ENCODE data around the gene WHRN. TPM values are rescaled to one million over a fixed set of nuclear protein-coding genes. Genes with fewer than 3 reads are reported as not detected.

WHRN gene
- total RNA-seq, 1 experiment from 2014 or later = 19.8 TPM

GRCh38 chr9:114460513-114461199, 44.6 kb downstream of the WHRN start:
- Histone ChIP-seq H3K79me2 (ENCODE audit: low read depth) (no peaks in the 10 kb centered on the region), H3K4me1 (replicated peaks; ENCODE audit: insufficient read depth) (no peaks in the 10 kb centered on the region), H3K9me2 (ENCODE audit: insufficient read depth) (no peaks in the 10 kb centered on the region), H3K9me3 (ENCODE audit: insufficient read depth, low read depth) (no peaks in the 10 kb centered on the region), H4K20me1 (ENCODE audit: insufficient read depth) (no peaks in the 10 kb centered on the region), H3F3A (ENCODE audit: insufficient read depth, low read depth) (no peaks in the 10 kb centered on the region), H2AFZ (no peak overlapping the region), H3K4me3 (no peak overlapping the region), H3K4me2 (no peak overlapping the region), H3K27ac (no peak overlapping the region), H3K36me3 (ENCODE audit: low read depth) (no peaks in the 10 kb centered on the region), H3K27me3 (ENCODE audit: insufficient read depth, low read depth) (no peaks in the 10 kb centered on the region)
- TF ChIP-seq CTCF (conservative IDR thresholded peaks at IDR 0.05) (no peak), EZH2 (IDR thresholded peaks at IDR 0.05; ENCODE audit: low read depth) (no peak)
- ChIA-PET POLR2A (ENCODE audit: unreplicated experiment) (no interaction called here), CTCF (no interaction called here)
- DNase-seq = no peak
- intact Hi-C loops (cut with micrococcal nuclease; ENCODE audit: unreplicated experiment) = no loop called here
- no TSS peak for BruUV-seq (replicated peaks)

GRCh38 chr9:114459464-114459863, 45.8 kb downstream of the WHRN start:
- no peak for DNase-seq
- intact Hi-C loops (cut with micrococcal nuclease; ENCODE audit: unreplicated experiment) = no loop called here
- Histone ChIP-seq H3K4me2 (no peak overlapping the region), H3K27me3 (ENCODE audit: insufficient read depth, low read depth) (no peaks in the 10 kb centered on the region), H2AFZ (no peak overlapping the region), H4K20me1 (ENCODE audit: insufficient read depth) (no peaks in the 10 kb centered on the region), H3K79me2 (ENCODE audit: low read depth) (no peaks in the 10 kb centered on the region), H3F3A (ENCODE audit: insufficient read depth, low read depth) (no peaks in the 10 kb centered on the region), H3K36me3 (ENCODE audit: low read depth) (no peaks in the 10 kb centered on the region), H3K9me3 (ENCODE audit: insufficient read depth, low read depth) (no peaks in the 10 kb centered on the region), H3K27ac (no peak overlapping the region), H3K4me1 (replicated peaks; ENCODE audit: insufficient read depth) (no peaks in the 10 kb centered on the region), H3K4me3 (no peak overlapping the region), H3K9me2 (ENCODE audit: insufficient read depth) (no peaks in the 10 kb centered on the region)
- POLR2A ChIA-PET (ENCODE audit: unreplicated experiment) = no interaction called here
- TF ChIP-seq EZH2 (IDR thresholded peaks at IDR 0.05; ENCODE audit: low read depth) = no peak
- no peak for TF ChIP-seq CTCF (conservative IDR thresholded peaks at IDR 0.05)
- BruUV-seq (replicated peaks) = no TSS peak
- CTCF ChIA-PET = no interaction called here

- DNase-seq = no peak
Observed at GRCh38 chr9:114456929-114457328, 48.3 kb downstream of the WHRN start.

More at GRCh38 chr9:114456929-114457328, 48.3 kb downstream of the WHRN start:
- no peaks in the 10 kb centered on the region for H3K9me3 ChIP-seq (ENCODE audit: insufficient read depth, low read depth)
- no peak overlapping the region for H2AFZ ChIP-seq
- ChIA-PET POLR2A (ENCODE audit: unreplicated experiment) (no interaction called here), CTCF (no interaction called here)
- H3K9me2 ChIP-seq (ENCODE audit: insufficient read depth) = no peaks in the 10 kb centered on the region
- H3K27me3 ChIP-seq (ENCODE audit: insufficient read depth, low read depth) = no peaks in the 10 kb centered on the region
- TF ChIP-seq EZH2 (IDR thresholded peaks at IDR 0.05; ENCODE audit: low read depth) (no peak), CTCF (conservative IDR thresholded peaks at IDR 0.05) (no peak)
- no peak overlapping the region for H3K27ac ChIP-seq
- no peaks in the 10 kb centered on the region; the same call in 1 of the 2 replicates for H3K4me1 ChIP-seq (replicated peaks; ENCODE audit: insufficient read depth)
- no peak overlapping the region for H3K4me2 ChIP-seq
- H3K4me3 ChIP-seq = no peak overlapping the region
- H4K20me1 ChIP-seq (ENCODE audit: insufficient read depth) = no peaks in the 10 kb centered on the region
- no peaks in the 10 kb centered on the region for H3K36me3 ChIP-seq (ENCODE audit: low read depth)
- no peaks in the 10 kb centered on the region for H3K79me2 ChIP-seq (ENCODE audit: low read depth)
- no peaks in the 10 kb centered on the region for H3F3A ChIP-seq (ENCODE audit: insufficient read depth, low read depth)
- BruUV-seq (replicated peaks) = no TSS peak
- intact Hi-C loops (cut with micrococcal nuclease; ENCODE audit: unreplicated experiment) = no loop called here

Data from PC-9 (cell line).